Tongue (tissue), 2 donors: ENCODE results near the gene NCOA3. TPM values are rescaled to one million over a fixed set of nuclear protein-coding genes. Genes with fewer than 3 reads are reported as not detected.
"Not testable (repeated sequence)": the region's sequence is repeated elsewhere in the genome, so short reads cannot be mapped to it uniquely, and the experiment has no call there.

Experiments
- DNase-seq: peaks from one replicate; pipeline ENCODE4 v3.0.0-alpha.2; 2015
- total RNA-seq: library from RNA; depleted of rRNA; stranded (reverse); fragments of >200 nt; gene quantifications from one replicate; pipeline ENCODE4 v1.2.3, GENCODE V29; 2014

The NCOA3 gene
- total RNA-seq, 1 donor from 2014 or later: 35.8 TPM

DNA sequence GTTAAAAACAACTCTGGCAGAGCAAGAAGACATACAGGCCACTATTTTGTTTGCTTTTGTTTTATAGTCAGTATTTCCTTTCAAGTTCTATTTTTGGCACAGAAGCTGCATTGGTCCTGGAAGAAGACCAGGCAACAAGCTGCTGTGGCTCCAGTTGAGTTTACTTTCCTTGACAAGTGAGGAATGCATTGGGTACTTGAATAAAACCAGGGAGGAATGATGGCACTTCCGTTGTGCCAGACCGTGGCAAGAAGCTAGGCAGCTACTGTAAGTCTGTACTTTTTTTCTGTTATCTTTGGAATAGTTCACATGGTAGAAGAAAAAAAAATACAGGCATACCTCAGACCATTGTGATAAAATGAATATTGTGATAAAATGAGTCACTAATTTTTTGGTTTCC is 66.3 kb downstream of the NCOA3 start:
- peak; percentile 44 for DNase-seq

DNA sequence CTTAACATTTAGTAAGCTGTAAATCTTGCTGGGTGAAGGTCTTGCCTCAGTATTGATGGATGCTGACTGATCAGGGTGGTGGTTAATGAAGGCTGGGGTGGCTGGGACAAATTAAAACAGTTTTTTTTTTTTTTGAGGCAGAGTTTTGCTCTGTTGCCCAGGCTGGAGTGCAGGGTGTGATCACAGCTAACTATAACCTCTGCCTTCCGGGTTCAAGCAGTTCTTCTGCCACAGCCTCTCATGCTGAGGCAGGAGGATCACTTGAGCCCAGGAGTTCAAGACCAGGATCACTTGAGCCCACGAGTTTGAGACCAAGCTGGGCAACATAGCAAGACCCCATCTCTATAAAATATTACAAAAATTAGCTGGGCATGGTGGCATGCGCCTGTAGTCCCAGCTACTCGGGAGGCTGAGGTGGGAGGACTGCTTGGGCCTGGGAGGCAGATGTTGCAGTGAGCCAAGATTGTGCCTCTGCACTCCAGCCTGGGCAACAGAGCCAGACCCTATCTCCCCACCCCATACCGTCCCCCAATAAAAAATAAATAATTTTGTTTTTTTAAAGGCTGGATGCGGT is 67.2 kb downstream of the NCOA3 start:
- DNase-seq: no peak

DNA sequence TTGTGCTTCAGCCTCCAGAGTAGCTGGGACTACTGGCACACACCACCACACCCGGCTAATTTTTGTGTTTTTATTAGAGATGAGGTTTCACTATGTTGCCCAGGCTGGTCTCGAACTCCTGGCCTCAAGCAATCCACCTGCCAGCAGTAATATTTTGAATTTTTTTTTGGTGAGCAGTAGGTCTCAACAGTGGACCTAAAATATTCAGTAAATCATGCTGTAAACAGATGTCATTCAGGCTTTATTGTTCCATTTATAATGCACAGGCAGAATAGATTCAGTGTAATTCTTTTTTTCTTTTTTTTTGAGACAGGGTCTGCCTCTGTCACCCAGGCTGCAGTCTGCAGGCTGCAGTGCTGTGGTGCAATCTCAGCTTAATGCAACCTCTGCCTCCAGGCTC is 69.7 kb downstream of the NCOA3 start:
- no peak for DNase-seq

DNA sequence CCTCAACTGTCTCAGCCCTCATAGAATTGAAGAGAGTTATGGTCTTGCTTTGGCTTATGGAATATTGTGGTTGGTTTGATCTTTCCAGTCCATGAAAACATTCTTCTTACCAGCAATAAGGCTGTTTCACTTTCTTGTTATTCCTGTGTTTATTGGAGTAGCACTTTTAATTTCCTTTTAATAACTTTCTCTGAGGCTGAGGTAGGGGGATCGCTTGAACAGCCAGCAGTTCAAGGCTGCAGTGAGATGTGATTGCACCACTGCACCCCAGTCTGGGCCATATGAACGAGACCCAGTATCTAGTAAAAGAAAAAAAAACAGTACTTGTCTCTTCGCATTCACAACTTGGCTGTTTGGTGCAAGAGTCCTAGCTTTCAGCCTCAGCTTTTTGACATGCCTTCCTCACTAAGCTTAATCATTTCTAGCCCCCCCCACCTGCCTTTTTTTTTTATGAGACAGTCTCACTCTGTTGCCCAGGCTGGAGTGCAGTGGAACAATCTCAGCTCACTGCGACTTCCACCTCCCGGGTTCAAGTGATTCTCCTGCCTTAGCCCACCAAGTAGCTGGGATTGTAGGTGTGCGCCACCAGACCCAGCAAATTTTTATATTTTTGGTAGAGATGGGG is 70.5 kb downstream of the NCOA3 start:
- no peak for DNase-seq

DNA sequence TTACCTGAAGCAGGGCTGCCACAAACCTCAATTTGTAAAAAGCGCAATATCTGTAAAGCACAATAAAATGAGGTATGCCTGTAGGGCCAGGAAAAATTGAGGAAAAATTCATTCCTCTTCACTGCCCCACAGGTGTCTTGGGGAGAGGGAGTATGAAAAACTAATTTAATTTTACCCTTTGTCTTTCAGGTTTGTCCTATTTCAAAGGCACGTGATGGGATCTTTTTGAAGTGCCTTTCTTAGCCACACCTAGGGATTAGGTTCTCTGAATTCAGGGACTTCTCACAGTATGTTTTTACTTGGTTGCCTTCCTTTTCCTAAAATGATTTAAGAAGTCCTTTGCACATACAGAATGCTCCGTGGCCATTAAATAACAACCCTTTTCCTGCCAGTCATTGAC is 71.9 kb downstream of the NCOA3 start:
- no peak for DNase-seq

GRCh38 chr20:47574616-47575364 is 73.1 kb downstream of the NCOA3 start:
- DNase-seq: peak; percentile 52

DNA sequence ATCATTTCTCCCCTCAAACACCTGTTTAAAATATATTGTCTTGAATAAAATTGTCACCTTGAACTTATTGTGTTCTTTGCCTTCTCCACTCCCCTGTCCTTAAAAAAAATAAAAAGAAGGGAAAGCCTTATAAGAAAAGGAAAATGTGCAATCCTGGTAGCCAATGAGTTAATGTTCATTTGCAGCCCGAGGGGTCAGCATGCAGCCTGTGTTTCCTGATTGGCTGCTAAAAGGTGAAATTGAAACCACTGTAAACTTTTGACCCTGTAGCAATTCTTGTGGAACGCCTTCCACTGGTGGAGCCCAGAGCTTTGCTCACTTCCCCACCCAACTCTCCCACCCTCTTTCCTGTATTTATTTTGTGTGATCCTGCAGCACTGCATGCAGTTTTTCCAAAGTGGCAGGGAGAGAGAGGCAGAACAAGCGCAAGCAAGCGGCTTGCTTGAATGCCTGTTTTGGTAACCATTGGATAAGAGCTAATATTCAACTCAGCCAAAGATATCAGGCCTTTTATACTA is 74.9 kb downstream of the NCOA3 start:
- DNase-seq: peak; percentile 96

DNA sequence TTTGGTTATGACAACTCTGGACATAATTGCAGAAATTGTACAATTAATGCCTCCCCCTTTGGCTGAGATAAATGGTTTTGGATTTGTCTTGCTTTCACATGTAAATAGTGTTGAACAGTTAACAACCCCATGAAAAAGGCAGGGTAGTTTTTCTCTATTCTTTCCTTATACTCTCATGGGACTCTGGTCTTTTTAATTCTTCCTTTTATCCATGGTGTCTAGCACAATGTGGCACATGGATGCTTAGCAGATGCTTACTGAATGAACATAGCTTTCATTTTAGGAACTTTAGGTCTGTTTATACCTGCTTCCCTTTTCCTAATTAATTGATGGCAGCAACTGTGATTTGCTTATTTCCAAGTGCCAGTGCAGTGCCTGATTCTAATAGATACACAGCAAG is 75.6 kb downstream of the NCOA3 start:
- no peak for DNase-seq

DNA sequence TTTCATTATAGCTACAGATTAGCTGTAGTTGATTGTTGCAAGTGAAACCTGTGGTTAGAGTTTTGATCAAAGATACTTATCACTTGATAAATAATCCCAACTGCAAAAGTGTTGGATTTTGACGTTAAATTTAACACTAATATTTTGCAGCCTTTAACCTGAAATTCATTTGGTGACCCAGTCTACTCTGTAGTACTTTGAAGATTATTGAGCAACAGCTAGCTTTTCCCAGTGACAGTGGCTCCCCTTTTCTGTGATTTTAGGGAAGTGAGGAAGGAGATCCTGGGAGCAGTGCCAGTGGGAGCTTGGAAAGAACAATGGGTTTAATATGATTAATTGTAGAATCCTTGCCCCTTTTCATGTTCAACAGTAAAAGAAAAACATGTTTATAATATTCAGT is 76.9 kb downstream of the NCOA3 start:
- no peak for DNase-seq

- DNase-seq: not testable (repeated sequence)
These were observed 79.0 kb downstream of the NCOA3 start for GRCh38 chr20:47580686-47581085.

- DNase-seq: no peak
These were observed 79.4 kb downstream of the NCOA3 start for GRCh38 chr20:47581090-47581489.

DNA sequence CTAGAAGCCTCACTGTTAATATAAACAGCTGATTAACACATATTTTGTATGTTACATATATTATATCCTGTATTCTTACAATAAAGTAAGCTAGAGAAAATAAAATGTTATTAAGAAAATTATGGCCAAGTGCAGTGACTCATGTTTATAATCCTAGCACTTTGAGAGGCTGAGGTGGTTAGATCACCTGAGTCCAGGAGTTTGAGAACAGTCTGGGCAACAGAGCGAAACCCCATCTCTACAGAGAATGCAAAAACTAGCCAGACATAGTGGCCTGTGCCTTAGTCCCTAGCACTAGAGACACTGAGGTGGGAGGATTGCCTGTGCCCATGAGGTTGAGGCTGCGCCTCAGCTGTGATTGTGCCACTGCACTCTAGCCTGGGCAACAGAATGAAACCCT is 81.9 kb downstream of the NCOA3 start:
- no peak for DNase-seq

DNA sequence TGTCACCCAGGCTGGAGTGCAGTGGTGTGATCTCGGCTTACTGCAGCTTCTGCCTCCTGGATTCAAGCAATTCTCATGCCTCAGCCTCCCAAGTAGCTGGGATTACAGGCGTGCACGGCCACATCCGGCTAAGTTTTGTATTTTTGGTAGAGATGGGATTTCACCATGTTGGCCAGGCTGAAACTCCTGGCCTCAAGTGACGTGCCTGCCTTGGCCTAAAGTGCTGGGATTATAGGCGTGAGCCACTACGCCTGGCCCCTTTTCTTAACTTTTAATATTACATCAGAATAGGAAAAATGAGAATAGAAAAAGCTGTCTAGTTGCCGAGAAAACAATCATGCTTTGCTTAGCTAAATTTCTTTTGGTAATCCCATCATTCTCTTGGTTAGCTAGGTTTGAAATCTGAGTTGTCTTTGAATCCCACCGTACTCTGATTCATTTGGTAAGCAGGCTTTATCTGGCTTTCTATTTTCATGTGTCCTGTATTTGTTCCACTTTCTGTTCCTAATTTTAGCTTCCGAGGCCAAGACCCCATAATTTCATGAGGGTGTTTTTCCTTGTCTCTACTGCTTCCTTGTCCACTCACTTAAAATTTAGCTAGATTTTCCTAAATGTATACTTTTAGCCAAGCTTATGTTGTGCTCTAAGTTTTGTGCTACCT is 83.5 kb downstream of the NCOA3 start:
- DNase-seq: peak; percentile 25

DNA sequence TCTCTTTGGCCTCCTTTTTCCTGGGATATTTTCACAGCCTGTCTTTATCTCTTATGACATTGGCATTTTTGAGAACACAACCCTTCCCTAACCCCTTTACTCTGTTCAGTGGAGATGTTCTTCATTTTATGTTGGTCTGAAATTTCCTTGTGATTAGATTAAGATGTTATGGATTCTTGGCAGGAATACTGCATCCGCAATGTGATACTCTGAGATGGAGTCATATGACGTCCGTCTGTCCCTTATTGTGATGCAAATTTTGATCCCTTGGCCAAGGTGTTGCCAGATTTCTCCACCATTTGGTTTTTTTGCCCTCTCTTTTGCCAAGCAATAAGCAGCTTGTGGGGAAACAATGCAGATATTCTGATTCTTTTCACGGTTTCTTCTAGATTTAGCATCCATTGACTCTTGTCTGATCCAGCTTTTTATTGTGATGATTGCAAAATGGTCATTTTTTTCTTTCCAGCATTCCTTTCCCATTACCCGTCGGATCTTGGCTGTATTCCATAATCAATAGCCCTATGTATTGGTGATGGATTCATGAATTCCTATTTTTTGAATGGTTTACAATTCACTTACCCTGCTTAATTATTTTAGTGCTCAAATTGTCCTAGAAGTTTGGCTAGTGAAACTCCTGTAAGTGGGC is 85.1 kb downstream of the NCOA3 start:
- peak; percentile 28 for DNase-seq

- DNase-seq: no peak
These were observed 86.5 kb downstream of the NCOA3 start for GRCh38 chr20:47588158-47588557.

DNA sequence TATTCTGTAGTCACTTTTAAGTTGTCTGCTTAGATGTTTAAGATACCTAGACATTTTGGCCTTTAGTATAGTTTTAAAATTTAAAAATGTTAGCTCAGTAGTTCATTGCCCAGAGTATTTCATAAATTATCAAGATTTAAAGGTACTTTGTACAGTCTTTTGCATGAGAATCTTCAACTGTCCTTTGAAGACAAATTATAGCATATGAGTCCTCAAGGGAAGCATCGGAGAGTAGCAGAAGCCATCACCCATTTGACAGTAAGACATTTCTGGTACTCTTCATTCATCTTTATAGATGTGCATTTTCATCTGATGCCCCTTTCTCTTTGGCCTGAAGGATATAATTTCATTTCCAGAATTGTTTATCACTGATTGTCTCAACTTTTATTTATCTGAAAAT is 89.5 kb downstream of the NCOA3 start:
- DNase-seq: no peak

GRCh38 chr20:47594157-47594556 is 92.5 kb downstream of the NCOA3 start:
- no peak for DNase-seq

- DNase-seq: not testable (repeated sequence)
These were observed 93.5 kb downstream of the NCOA3 start for GRCh38 chr20:47595138-47595537.

GRCh38 chr20:47596003-47596571 is 94.4 kb downstream of the NCOA3 start:
- no peak for DNase-seq

DNA sequence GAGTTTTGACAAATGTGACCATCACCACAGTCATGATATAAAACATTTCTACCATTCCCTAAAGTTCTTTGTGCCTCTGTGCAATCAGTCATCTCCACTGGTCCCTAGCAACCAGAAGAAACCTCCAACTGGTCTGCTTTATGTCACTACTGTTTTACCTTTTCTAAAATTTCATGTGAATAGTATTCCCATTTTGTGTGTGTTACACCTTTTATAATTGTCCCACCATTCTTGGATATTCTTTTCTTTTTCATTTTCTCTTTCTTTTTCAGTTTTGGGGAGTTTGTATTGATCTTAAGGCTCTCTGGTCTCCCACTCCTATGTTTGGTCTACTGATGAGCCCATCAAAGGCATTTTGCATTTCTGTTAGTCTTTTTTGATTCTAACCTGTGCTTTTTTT is 95.4 kb downstream of the NCOA3 start:
- DNase-seq: no peak

DNA sequence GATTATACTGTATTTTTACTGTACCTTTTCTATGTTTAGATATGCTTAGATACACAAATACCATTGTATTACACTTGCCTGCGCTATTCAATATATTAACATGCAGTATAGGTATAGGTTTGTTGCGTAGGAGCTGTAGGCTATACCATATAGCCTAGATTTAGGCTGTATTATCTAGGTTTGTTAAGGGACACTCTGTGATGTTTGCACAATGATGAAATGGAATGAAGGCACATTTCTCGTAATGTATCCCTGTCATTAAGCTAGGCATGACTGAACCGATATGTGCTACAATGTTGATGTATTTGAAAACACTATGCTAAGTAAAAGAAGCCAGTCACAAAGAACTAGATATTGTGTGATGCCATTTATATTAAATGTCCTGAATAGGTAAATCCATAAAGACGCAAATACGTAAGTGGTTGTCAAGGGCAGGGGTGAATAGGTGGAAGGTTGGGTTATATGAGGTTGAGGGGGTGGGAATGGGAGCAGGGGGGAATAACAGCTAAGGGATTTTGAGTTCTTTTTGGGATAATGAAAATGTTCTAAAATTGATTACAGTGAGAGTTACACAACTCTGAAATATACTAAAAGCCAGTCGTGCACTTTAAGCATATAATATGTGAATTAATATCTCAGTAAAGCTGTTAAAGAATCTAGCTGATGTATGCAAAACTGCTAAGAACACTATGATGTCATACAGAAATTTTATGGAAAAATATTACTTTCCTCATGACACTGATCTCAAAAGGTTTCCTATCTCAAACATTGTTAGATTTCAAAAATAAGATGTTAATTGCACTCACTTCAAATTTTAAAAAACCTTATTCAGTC is 97.4 kb downstream of the NCOA3 start:
- DNase-seq: no peak
